ENCODE results near the gene CNN1. TPM values are rescaled to one million over a fixed set of nuclear protein-coding genes. Genes with fewer than 3 reads are reported as not detected.

The CNN1 gene
- total and polyA plus RNA-seq, 12 donors: 0.94 to 76.5 (median 12.3) TPM

GRCh38 chr19:11574689-11575088 is 36.0 kb downstream of the CNN1 start:
- no peak for TF ChIP-seq CTCF (IDR thresholded peaks at IDR 0.05)
- no peak for TF ChIP-seq POLR2A (IDR thresholded peaks at IDR 0.05)
- Histone ChIP-seq H3K4me3 (no peak overlapping the region), H3K4me1 (replicated peaks in 1 of 2) (peaks cover 0 to 5% of the 10 kb centered on the region in 2 donors), H3K27me3 (peaks cover 7% of the 10 kb centered on the region), H3K36me3 (replicated peaks in 1 of 2) (no peaks in the 10 kb centered on the region), H3K27ac (no peak overlapping the region), H3K9me3 (replicated peaks in 1 of 3) (no peaks in the 10 kb centered on the region)
- intact Hi-C loops (cut with DNase I): no loop called here
- 82 to 100% (median 85%) methylated on average over 1 to 9 of the region's 9 CpGs for WGBS, 4 donors
- DNase-seq: no peak

- Histone ChIP-seq H3K9me3 (replicated peaks in 1 of 3) (no peaks in the 10 kb centered on the region), H3K4me3 (no peak overlapping the region), H3K4me1 (replicated peaks in 1 of 2) (peaks cover 0 to 5% of the 10 kb centered on the region in 2 donors), H3K27ac (no peak overlapping the region), H3K36me3 (replicated peaks in 1 of 2) (no peaks in the 10 kb centered on the region), H3K27me3 (peaks cover 7% of the 10 kb centered on the region)
- 87 to 95% (median 91%) methylated on average over 7 to 15 of the region's 15 CpGs for WGBS, 4 donors
- intact Hi-C loops (cut with DNase I): no loop called here
- TF ChIP-seq CTCF (IDR thresholded peaks at IDR 0.05) (no peak), POLR2A (IDR thresholded peaks at IDR 0.05) (no peak)
- DNase-seq: no peak
Observed at GRCh38 chr19:11576227-11576626, 37.6 kb downstream of the CNN1 start.

GRCh38 chr19:11577451-11578257 is 39.0 kb downstream of the CNN1 start, which contains the start of gene ACP5:
Gene ACP5 (minus strand): TSS chr19:11577645. CDS start chr19:11577317, 328 bp downstream.
- Histone ChIP-seq H3K4me1 (replicated peaks in 1 of 2) (peaks cover 0 to 5% of the 10 kb centered on the region in 2 donors), H3K36me3 (replicated peaks in 1 of 2) (no peaks in the 10 kb centered on the region), H3K4me3 (peak within 1 kb of the TSS in 1 of 4 donors; percentile 39), H3K27ac (no peak within 1 kb of the TSS), H3K9me3 (replicated peaks in 1 of 3) (no peaks in the 10 kb centered on the region), H3K27me3 (peaks cover 7% of the 10 kb centered on the region)
- 48 to 74% (median 67%) methylated on average over 10 to 18 of the region's 18 CpGs for WGBS, 4 donors
- TF ChIP-seq CTCF (IDR thresholded peaks at IDR 0.05) (no peak), POLR2A (IDR thresholded peaks at IDR 0.05) (no peak)
- intact Hi-C loops (cut with DNase I): no loop called here
- DNase-seq: no peak

GRCh38 chr19:11578258-11579142 is 39.8 kb downstream of the CNN1 start:
- Histone ChIP-seq H3K27ac (no peak overlapping the region), H3K36me3 (replicated peaks in 1 of 2) (no peaks in the 10 kb centered on the region), H3K4me3 (peak overlapping the region in 1 of 4 donors; percentile 39), H3K27me3 (peaks cover 7% of the 10 kb centered on the region), H3K4me1 (replicated peaks in 1 of 2) (peaks cover 0 to 5% of the 10 kb centered on the region in 2 donors), H3K9me3 (replicated peaks in 1 of 3) (no peaks in the 10 kb centered on the region)
- intact Hi-C loops (cut with DNase I): no loop called here
- peak in 4 of 7 donors; percentile 43 to 61 (median 46) for DNase-seq
- WGBS, 4 donors: 22 to 67% (median 28%) methylated on average over 3 to 62 of the region's 62 CpGs
- TF ChIP-seq POLR2A (IDR thresholded peaks at IDR 0.05) (no peak), CTCF (IDR thresholded peaks at IDR 0.05) (no peak)

Measured in adrenal gland (tissue), 12 donors.